GM21367 (cell line): ENCODE data around the gene HEATR3.

Experiments used
- ATAC-seq: cut with Tn5 transposase; IDR thresholded peaks from one replicate; pipeline ENCODE4 v1.9.1; 2021; ENCODE audit not compliant: unreplicated experiment

Gene HEATR3, protein sequence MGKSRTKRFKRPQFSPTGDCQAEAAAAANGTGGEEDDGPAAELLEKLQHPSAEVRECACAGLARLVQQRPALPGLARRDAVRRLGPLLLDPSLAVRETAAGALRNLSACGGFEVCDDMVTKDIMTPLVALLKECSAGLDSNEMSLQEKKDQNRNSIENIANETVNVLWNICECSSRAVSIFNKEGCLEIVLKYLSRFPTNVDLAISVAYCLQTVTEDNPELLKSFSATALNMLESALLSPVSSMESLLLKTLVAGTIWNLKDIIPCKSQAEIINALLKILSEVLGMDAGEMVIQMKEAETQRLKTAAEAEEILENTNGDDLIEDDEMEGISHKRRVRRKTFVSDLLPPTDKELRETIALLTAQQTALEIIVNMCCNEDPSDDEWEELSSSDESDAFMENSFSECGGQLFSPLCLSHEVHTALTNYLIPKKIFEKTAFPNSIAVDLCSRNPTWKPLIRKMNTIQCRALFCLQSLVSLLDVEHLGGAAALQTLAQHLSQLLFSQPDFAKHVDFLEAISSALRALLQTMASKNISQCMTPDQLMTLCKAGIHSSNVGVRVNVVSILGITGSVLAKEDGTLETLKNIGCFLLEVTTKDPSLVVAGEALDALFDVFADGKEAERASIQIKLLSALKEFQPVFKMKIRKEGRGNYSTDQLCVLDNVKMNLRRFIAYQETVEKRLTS

GRCh38 chr16:50065624-50066481, at the start of gene HEATR3:
Gene HEATR3 (plus strand): TSS chr16:50065970. CDS start chr16:50066132, 162 bp downstream.
- ATAC-seq = peak; percentile 59

DNA sequence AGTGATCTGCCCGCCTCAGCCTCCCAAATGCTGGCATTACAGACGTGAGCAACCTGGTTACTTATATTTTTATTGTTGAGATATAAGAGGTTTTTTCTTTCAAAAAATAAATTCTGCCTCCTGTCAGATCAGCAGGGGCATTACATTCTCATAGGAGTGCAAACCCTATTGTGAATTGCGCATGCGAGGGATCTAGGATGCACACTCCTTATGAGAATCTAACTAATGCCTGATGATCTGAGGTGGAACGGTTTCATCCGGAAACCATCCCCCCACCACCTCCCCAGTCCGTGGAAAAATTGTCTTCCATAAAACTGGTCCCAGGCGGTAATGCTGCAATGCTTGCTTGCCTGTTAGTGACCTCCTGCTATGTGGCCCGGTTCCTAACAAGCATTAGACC, 48.2 kb upstream of the HEATR3 start:
- ATAC-seq = no peak

- ATAC-seq = no peak
Measured at GRCh38 chr16:50021544-50021943, 44.2 kb upstream of the HEATR3 start.

GRCh38 chr16:50023641-50024040, 42.1 kb upstream of the HEATR3 start:
- ATAC-seq = no peak

DNA sequence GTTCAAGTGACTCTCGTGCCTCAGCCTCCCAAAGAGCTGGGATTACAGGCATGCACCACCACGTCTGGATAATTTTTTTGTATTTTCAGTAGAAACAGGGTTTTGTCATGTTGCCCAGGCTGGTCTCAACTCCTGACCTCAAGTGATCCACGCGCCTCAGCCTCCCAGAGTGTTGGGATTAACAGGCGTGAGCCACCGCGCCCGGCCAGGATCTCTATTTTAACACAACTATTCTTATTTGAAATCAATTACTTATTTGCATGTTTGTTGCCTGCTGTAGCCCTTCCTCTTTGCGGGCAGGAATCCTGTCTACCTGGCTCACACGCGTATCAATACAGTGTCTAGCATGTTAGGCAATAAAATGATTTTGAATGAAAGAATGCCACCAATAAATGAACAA, 41.6 kb upstream of the HEATR3 start:
- no peak for ATAC-seq

DNA sequence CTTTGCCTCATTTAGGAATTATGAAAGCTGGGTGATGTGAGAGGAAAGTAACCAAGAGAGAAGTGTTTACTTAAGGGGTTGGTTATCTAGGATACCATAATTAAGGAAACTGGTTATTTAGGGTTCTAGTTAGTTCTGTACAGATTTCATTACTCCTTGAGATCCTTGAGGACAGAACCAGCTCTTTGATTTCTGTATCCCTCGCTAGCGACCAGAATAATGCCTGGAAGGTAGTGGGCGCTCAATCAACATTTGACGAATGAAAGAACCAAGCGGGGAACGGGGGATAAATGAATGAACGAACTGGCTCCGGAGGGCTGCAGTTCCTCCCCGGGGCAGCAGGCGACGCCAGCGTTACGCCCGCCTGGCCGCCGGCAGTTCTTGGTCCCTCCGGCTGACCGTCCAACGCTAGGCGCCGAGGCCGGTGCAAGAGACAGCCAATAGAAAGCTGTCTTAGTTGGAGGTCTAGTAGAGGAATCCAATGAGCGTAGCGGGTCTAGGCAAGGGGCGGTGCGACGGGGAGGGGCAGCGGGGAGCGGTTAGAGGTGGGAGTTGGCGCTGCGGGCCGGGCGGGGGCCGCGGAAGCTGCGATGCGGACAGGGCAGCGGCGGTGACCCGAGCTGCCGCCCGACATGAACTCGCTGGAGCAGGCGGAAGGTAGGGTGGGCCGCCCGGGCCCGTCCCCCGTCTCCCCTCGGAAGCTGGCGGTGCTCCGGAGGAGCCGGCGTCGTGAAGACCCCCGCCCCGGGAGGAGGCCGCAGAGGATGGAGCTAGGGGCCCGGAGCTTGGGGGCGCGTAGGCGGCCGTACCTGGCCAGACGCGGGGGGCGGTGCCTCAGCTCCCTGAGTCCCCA, 40.9 kb upstream of the HEATR3 start, which contains the start of gene CNEP1R1:
TSS of gene CNEP1R1 (plus strand) at position 542 of the 853 bp plus-strand sequence. CDS start at position 633, 91 bp downstream.
- peak; percentile 97 for ATAC-seq

GRCh38 chr16:50025537-50025931, 40.2 kb upstream of the HEATR3 start:
- no peak for ATAC-seq

GRCh38 chr16:50027829-50028228, 37.9 kb upstream of the HEATR3 start:
- ATAC-seq = no peak

GRCh38 chr16:50035468-50035992, 30.2 kb upstream of the HEATR3 start:
- ATAC-seq = no peak

DNA sequence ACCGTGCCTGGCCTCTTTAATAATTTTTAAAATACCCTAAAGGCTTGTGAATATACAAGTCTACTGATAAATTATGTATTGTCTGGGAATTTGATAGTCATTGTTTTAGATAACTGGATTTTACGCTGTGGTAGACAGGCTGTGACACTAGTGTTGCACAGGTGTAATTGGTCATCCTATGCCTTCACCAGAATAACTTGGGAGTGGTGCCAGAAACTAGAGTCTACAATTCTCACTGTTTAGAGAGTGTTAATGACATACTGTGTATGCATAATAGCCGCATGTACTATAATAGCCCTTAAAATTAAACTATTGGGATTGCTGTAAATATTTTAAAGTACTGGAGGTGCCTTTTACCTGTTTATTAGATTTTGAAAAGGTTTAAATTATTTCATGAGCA, 29.3 kb upstream of the HEATR3 start:
- ATAC-seq = no peak

DNA sequence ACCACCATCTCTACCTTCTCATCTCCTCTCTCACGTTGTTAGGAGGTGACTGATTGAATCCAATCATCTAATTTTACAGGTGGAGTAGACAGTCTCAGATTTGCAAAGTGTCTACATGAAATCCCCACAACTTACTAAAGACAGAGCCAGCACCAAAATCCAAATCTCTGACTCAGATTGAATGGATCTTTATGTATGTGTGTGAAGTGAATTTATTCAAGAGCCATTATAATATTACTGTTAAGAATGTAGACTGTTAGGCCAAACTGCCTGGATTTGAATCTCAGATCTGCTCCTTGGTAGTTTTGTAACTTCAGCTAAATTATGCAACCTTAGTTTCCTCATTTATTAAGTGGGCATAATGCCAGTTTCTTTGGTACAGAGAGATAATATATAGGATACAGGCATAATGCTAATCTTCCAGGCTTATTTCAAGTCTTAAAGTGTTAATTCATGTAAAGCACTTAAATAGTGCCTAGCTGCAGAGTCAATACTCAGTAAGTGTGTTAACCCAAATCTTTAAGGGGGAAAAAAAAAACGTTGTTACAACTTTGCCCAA, 28.0 kb upstream of the HEATR3 start:
- no peak for ATAC-seq

DNA sequence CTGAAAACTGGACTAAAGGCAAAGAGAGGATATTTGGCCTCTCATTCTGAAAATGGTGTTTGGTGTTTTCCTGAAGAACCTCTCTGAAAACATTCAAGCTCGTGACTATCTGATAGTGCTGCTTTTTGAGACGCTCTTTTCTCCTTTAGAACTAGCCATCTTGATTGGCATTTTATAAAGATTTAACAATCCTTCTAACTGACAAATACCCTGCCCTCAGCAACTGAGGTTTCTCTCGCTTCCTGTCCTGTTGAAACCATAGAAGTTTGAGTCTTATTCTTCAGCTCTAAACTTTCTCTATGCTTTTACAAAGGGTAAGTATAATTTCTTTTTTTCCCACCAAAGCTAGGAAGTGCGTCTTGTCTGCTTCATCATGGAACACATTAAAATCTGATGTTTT, 27.5 kb upstream of the HEATR3 start:
- no peak for ATAC-seq

DNA sequence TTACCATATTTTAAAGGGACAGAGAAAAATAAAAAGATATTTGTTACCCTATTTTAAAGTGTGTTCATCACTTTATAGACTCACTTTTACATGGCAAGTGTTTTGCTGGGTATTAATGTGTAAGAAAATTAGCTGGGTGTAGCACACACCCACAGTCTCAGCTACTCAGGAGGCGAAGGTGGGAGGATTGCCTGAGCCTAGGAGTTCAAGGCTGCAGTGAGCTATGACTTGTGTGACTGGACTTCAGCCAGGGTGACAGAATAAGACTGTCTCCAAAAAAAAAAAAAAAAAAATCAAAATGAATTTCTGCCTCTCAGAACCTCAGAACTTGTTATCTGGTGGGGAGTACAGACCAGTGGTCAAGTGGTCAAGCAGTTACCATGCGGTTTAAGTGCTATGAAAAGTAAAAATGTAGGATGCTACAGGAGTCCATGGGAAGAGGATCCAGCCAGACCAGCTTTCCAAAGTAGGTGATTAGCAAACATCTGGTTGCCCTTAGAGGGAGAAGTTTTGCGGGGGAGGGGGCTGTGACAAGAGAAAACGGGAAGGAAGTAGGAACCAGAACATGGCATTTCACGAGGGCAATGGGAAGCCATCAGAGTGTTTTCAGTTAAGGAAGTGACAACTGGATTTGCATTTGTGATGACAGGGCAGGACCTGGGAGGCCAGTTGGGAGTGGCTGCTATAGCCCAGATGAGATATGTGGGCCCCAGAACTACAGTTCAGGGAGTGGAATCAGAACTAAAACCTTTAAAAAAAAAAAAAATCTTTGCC, 26.8 kb upstream of the HEATR3 start:
- no peak for ATAC-seq

- no peak for ATAC-seq
Measured at GRCh38 chr16:50040018-50040417, 25.8 kb upstream of the HEATR3 start.

GRCh38 chr16:50040710-50041109, 25.1 kb upstream of the HEATR3 start:
- no peak for ATAC-seq

GRCh38 chr16:50043358-50043757, 22.4 kb upstream of the HEATR3 start:
- no peak for ATAC-seq

DNA sequence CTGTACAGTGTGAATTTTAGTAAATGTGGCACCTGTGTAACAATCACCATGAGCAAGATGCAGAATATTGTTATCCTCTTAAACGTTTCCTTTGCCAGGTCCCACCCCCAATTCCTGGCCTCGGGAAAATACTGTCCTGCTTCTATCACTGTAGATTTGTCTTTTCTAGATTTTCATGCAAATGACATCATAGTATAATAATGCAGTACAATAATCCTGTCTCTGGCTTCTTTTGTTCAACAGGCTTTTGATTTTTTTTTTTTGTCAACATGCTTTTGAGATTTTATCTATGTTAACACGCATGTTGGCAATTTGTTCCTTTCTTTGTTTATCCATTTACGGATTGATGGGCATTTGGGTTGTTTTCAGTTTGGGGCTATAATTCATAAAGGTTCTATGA, 20.4 kb upstream of the HEATR3 start:
- no peak for ATAC-seq

DNA sequence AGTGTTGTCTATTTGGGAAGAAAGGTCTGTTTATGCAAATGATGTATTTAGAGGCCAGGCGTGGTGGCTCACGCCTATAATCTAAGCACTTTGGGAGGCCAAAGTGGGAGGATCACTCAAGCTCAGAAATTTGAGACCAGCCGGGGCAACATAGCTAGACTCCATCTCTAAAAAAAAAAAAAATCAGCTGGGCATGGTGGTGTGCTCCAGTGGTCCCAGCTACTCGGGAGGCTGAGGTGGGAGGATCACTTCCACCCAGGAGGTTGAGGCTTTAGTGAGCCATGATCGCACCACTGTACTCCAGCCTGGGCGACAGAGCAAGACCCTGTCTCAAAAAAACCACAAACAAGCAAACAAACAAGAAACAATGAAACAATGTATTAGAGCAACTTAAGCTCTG, 18.9 kb upstream of the HEATR3 start:
- ATAC-seq = no peak

DNA sequence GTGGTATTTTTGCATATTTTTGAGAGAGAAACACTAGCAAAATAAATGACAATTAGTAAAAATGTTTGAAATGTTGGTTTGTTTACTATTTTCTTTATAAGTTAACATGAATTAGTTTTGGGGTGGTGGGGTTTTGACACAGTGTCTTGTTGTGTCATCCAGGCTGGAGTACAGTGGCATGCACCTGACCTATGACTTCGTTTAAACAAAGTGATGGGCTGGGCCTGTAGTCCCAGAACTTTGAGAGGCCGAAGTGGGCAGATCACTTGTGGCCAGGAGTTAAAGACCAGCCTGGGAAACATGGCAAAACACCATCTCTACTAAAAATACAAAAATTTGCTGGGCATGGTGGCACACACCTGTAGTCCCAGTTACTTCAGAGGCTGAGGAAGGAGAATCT, 17.9 kb upstream of the HEATR3 start:
- no peak for ATAC-seq
